Ramos (cell line): ENCODE data around the gene FGF10.

Experiments used
- in situ Hi-C: fragments of 300-500 bp; cut with MboI; formaldehyde crosslinking; loops from one replicate; pipeline ENCODE4 v1.14.3; 2022; ENCODE audit warnings: low sequenced_read_pairs; ENCODE audit not compliant: unreplicated experiment

Gene FGF10

DNA sequence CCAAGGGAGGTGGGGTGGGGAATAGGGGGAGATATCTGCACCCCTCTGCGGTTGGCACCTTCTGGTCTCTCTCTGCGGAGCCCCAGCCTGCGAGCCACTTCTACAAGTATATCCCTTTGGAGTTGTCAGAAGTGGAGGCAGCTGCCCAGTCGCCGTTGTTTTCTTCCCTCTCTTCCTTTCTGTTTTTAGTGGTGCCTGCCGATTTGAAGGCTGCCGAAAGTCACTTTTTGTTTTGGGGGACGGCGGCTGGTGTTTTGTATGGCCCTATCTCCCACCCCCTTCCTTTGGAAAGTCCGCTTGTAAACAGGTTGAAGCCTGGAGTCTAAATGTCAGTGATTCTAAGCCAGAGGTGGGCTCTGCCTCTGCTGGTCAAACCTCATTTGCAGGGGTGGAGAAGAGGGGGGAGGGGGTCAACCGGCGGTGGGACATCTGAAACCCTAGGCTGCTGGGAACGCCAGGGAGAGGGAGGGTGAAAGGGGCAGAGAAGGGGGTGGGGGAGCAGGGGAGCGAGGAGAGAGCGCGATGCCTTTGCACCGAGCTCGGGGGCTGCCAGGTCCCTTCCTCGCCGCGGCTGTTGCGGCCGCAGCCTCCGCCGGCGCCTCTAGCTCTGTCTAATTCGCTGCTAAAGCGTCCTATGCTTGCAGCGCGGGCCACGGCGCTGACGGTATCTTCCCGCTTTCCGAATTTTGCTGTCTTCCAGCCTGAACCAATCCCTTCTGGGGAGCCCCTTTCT lies at the start of gene FGF10:
FGF10 (minus strand) TSS at position 331 of the 733 bp plus-strand sequence. CDS start 738 bp downstream, outside the sequence.
- in situ Hi-C loops, result no loop called here

DNA sequence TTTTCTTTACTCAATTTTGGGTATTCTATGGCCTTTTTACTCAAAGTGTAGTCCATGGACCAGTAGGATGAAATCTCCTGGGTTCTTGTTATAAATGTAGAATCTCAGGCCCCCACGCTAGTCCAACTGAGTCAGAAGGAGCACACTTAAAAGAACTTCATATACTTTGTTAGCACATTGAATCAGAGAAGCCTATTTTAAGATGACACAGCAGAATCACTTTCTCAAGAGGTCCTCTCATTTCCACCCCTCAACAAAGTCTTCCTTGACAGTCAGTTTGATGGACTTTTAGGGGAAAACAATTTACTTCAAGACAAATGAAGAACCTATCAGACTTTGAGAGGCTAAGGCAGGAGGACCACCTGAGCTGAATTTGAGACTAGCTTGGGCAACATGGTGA lies 37.7 kb upstream of the FGF10 start:
- in situ Hi-C loops, result no loop called here

- in situ Hi-C loops, result no loop called here
These were observed 23.1 kb upstream of the FGF10 start for GRCh38 chr5:44412286-44412685.

DNA sequence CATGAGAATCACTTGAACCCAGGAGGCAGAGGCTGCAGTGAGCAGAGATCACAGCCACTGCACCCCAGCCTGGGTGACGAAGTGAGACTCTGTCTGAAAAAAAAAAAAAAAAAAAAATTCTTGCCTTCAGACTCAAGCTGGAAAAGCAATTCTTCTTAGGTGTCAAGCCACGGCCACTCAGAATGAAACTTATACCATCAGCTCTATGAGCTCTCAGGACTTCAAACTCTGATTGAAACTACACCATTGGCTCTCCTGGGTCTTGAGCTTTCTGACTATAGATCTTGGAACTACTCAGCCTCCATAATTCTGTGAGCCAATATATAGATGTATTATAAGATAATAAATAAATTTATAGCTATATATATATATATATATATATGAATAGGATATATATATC lies 12.9 kb upstream of the FGF10 start:
- in situ Hi-C loops, result no loop called here

GRCh38 chr5:44401611-44402010 lies 12.4 kb upstream of the FGF10 start:
- in situ Hi-C loops, result no loop called here

DNA sequence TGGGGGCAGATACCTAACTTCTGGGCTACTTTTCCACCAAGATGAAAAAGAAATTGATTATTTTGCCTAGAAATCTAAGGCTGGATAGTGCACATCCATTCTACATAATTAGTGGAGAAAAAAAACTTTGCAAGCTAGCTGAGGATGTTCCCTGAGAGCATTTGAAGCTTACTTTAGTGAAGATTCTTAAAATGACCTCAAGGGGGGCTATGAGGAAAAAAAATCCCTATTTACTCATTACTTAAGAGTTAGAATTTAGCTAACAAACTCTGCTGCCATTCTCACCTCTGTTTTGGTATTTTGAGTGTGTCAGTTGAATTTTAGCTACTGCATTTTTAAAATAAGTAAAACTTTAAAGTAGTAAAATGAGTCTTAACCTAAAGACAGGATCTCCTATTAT lies 9.2 kb upstream of the FGF10 start:
- in situ Hi-C loops, result no loop called here

DNA sequence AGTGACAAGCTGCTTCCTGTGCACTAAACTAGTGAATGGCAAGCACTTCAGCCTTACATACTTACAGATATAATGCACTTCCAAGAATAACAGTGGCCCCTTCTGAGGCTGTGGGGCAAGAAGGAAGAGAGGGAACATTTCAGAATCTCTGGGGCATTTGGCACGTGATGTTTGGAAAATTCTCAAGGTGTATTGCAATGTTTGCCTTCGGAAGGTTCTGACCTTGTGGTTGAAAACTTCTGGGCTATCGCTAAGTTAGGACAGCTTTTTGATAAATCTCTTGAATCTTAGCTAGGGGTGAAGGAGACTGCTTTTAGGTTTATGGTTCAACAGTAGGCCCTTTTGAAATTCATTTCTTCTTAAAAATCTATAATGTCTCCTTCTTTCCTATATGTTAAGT lies 7.1 kb upstream of the FGF10 start:
- in situ Hi-C loops, result no loop called here

DNA sequence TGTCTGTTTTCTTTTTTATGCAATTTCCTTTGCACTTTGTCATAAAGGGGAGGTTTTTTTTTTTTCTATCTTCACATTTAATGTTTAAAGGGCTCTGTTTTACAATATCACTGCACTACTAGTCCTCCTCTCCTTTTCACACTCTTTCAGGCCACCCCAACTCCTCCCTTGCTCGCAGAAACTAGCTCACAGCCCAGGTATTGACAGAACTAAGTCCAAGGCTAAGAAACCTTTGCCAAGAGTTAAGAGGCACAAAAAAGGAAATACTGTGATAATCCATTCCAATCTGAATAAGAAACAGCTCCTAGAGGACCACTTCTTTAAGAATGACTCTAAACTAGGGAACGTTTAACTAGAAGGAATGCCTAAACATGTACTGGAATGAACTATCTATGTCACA lies 1.1 kb upstream of the FGF10 start:
- in situ Hi-C loops, result no loop called here

GRCh38 chr5:44389823-44390143 lies 563 bp upstream of the FGF10 start:
- in situ Hi-C loops, result no loop called here

DNA sequence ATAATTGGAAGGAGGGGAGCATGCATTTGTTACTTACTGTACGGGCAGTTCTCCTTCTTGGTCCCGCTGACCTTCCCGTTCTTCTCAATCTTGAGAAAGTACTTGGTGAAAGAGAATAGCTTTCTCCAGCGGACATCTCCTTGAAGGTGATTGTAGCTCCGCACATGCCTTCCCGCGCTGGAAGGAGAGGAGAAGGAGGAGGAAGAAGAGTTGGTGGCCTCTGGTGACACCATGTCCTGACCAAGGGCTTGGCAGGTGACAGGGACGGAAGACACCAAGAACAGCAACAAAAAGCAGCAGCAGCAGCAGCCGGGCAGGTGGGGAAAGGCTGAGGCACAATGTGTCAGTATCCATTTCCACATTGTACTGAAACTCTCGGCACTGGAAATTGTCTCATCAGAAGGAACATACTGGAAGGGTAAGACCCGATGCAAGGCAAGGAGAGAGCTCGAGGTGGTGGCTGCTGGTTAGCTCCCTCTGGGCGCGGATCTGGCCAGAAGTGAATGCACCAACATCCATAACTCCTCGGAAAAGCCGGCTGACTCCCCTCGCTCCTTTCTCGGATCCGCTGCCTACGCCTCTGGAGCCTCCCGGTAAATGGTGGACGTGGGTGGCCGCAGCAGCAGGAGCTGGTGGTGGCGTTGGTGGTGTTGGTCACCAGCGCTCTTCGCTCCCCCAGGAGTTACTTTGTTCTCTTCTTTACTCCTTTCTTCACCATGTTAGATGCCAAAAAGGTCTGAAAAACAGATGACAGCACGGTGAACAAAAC lies 715 bp downstream of the FGF10 start:
- in situ Hi-C loops, result no loop called here

- in situ Hi-C loops, result no loop called here
These were observed 1.3 kb downstream of the FGF10 start for GRCh38 chr5:44387921-44388320.

GRCh38 chr5:44387406-44387805 lies 1.8 kb downstream of the FGF10 start:
- in situ Hi-C loops, result no loop called here

GRCh38 chr5:44385291-44385900 lies 3.8 kb downstream of the FGF10 start:
- in situ Hi-C loops, result no loop called here

- in situ Hi-C loops, result no loop called here
These were observed 4.4 kb downstream of the FGF10 start for GRCh38 chr5:44384816-44385215.

DNA sequence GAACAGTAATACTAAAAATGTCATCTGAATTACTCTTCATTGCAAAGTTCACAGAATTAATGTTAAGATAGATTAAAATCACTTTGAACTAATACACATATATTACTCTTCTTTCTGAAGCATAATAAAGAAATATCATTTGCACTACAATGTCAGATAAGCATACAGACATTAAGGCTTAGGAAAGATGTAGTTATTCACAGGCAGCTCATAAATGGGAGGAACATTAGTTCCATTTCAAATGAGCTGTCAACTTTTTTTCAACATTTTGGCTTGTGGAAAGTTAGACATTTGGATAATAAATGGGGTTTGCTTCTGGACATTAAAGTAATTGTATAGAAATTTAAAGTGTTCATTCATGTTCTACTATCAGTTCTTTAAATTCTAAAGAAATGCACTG lies 6.3 kb downstream of the FGF10 start:
- in situ Hi-C loops, result no loop called here

- in situ Hi-C loops, result no loop called here
These were observed 12.2 kb downstream of the FGF10 start for GRCh38 chr5:44377057-44377456.

GRCh38 chr5:44372028-44372427 lies 17.2 kb downstream of the FGF10 start:
- in situ Hi-C loops, result no loop called here

- in situ Hi-C loops, result no loop called here
These were observed 22.0 kb downstream of the FGF10 start for GRCh38 chr5:44367203-44367602.

GRCh38 chr5:44365345-44365744 lies 23.9 kb downstream of the FGF10 start:
- in situ Hi-C loops, result no loop called here

- in situ Hi-C loops, result no loop called here
These were observed 25.1 kb downstream of the FGF10 start for GRCh38 chr5:44364097-44364496.

DNA sequence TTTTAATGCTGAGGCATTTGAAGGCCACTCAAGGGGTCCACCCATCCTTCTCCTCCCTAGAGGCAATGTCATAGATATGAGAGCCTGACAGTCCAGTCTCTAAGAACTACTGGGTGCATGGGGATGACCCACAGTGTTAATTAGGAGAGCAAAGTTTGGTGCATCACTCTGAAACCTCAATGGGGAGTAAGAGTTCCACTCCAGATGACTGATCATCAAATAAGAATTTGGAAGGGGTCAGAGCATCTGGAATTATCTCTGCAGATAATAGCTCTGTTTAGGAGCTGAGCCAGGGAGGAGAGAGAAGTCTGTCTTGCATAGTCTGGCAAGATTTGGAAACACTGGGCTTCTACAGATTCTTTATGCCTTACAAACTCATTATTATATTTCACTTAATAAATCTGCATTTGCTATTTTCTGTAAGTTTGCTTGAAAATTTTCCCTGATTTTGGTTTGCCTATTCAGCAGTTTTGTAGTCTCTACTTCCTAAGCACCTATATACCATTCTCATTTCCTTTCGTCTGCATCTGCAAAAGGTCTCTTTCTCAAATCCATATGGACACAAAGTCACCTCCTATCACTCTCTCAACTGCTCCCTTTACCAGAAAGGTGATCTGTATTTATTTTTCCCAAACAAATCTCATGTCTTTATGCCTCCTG lies 27.7 kb downstream of the FGF10 start:
- in situ Hi-C loops, result no loop called here
